OCI-LY1 (cell line): Measurements from ENCODE around the gene CARF.

Experiments used
- CTCF ChIP-seq: fragments of 200-600 bp; sonication (generic), shearing (Covaris generic); IDR thresholded peaks from 2 replicates; pipeline ENCODE4 v1.5.1; 2017; ENCODE audit warnings: mild to moderate bottlenecking, antibody characterized with exemption, low read length, moderate library complexity, mixed read lengths
- EZH2 ChIP-seq: fragments of 200-600 bp; sonication (generic), shearing (Covaris generic); IDR thresholded peaks from 2 replicates; pipeline ENCODE4 v1.8.0; 2017; ENCODE audit warnings: borderline replicate concordance, mixed run types, mild to moderate bottlenecking, antibody characterized with exemption, low read length, moderate library complexity, mixed read lengths

DNA sequence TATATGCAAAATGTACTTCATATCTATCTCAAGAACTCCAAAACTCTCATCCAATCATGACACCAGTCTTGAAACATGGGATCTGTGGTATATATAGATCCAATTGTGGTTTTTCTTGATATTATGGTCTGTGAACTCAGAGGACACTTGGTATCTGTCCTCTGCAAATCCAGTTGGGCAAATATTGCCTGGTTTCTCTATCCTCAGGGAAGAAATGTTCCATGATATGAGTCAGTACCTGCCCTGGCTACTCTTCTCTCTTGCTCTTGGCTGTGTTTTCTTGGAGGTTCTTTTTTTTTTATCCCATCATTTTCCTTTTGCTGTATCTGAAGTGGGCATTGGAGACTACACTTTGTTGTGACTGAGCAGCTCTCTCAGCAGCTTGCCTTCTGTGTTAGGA, 113.5 kb downstream of the CARF start:
- TF ChIP-seq CTCF (no peak), EZH2 (no peak)
